ENCODE data around the gene CMTM8. TPM values are rescaled to one million over a fixed set of nuclear protein-coding genes. Genes with fewer than 3 reads are reported as not detected.

The CMTM8 gene
- total and polyA plus RNA-seq, 10 of the 15 experiments (the other 5 are each of a cell fraction or from before 2014, with no cell fraction given), result 0.11 to 0.23 TPM; not detected in 8

DNA sequence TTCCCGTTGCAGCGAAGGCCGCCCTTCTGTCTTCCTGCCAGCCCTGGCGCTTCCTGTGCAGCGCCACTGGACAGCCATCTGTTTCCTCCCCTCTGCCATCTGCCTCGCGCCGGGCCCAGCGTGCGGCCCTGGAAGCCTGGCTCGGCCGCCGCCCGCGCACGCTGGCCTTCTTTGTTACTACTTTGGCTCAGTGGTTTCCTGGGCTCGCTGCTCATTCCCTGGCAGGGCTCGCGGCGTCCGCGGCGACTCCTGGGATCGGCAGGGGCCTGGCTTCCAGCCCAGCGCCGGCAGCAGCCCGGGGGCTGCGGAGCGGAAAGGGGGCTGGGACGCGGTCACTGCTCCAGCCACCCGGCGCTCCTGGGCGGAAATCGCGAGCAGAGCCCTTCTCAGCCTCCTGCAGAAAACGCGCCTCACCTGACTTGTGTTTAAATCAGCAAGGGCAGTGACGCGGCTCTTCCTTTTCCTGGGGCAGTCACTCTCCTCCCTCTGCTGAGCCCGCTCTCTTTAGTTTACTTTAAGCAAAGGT is 163.1 kb downstream of the CMTM8 start (continued):
- 0 out of 2 replicates have a peak, but pooled peaks have one; percentile 22 for TF ChIP-seq TCF12 (IDR thresholded peaks at IDR 0.05; ENCODE audit: low read depth, low read length)
- TF ChIP-seq JUND (IDR thresholded peaks at IDR 0.05; ENCODE audit: low read depth, low read length), result no peak
- peak; percentile 41 to 72; a peak in 3 of 4 replicates for TF ChIP-seq BHLHE40 (IDR thresholded peaks at IDR 0.05; ENCODE audit: borderline replicate concordance in 1 of 2, low read depth in 2 of 2, low read length in 1 of 2)
- TF ChIP-seq ZSCAN29 (IDR thresholded peaks at IDR 0.05), result no peak
- TF ChIP-seq IKZF2 (IDR thresholded peaks at IDR 0.05), result peak; percentile 25 to 29; a peak in 1 of 4 replicates
- peak; percentile 27; the same call in 1 of the 2 replicates for TF ChIP-seq BACH1 (IDR thresholded peaks at IDR 0.05; ENCODE audit: borderline replicate concordance)
- peak; percentile 72 for TF ChIP-seq LARP7 (IDR thresholded peaks at IDR 0.05)
- no peak for TF ChIP-seq ZZZ3 (IDR thresholded peaks at IDR 0.05; ENCODE audit: control insufficient read depth, insufficient read length, low read depth)
- no peak for TF ChIP-seq BMI1 (IDR thresholded peaks at IDR 0.05; ENCODE audit: borderline replicate concordance)
- no peak for TF ChIP-seq MEF2A (IDR thresholded peaks at IDR 0.05; ENCODE audit: insufficient read depth, low read depth, low read length)
- peak; percentile 25 for TF ChIP-seq KLF5 (IDR thresholded peaks at IDR 0.05; ENCODE audit: partially characterized antibody)
- TF ChIP-seq IRF4 (IDR thresholded peaks at IDR 0.05; ENCODE audit: low read depth, low read length), result no peak
- TF ChIP-seq ZNF217 (IDR thresholded peaks at IDR 0.05), result no peak
- peak; percentile 81 for TF ChIP-seq DPF2 (IDR thresholded peaks at IDR 0.05)
- 0 out of 2 replicates have a peak, but pooled peaks have one; percentile 24 for TF ChIP-seq PAX5 (IDR thresholded peaks at IDR 0.05; ENCODE audit: borderline replicate concordance, low read depth, low read length)
- TF ChIP-seq ZNF24 (IDR thresholded peaks at IDR 0.05), result no peak
- no peak; the same call in 1 of the 2 replicates for TF ChIP-seq MXI1 (IDR thresholded peaks at IDR 0.05; ENCODE audit: low read depth, low read length)
- TF ChIP-seq, protein P1, sequence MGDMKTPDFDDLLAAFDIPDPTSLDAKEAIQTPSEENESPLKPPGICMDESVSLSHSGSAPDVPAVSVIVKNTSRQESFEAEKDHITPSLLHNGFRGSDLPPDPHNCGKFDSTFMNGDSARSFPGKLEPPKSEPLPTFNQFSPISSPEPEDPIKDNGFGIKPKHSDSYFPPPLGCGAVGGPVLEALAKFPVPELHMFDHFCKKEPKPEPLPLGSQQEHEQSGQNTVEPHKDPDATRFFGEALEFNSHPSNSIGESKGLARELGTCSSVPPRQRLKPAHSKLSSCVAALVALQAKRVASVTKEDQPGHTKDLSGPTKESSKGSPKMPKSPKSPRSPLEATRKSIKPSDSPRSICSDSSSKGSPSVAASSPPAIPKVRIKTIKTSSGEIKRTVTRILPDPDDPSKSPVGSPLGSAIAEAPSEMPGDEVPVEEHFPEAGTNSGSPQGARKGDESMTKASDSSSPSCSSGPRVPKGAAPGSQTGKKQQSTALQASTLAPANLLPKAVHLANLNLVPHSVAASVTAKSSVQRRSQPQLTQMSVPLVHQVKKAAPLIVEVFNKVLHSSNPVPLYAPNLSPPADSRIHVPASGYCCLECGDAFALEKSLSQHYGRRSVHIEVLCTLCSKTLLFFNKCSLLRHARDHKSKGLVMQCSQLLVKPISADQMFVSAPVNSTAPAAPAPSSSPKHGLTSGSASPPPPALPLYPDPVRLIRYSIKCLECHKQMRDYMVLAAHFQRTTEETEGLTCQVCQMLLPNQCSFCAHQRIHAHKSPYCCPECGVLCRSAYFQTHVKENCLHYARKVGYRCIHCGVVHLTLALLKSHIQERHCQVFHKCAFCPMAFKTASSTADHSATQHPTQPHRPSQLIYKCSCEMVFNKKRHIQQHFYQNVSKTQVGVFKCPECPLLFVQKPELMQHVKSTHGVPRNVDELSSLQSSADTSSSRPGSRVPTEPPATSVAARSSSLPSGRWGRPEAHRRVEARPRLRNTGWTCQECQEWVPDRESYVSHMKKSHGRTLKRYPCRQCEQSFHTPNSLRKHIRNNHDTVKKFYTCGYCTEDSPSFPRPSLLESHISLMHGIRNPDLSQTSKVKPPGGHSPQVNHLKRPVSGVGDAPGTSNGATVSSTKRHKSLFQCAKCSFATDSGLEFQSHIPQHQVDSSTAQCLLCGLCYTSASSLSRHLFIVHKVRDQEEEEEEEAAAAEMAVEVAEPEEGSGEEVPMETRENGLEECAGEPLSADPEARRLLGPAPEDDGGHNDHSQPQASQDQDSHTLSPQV (IDR thresholded peaks at IDR 0.05), result no peak
- TF ChIP-seq ESRRA (IDR thresholded peaks at IDR 0.05; ENCODE audit: low read length), result no peak
- TF ChIP-seq, protein P2, sequence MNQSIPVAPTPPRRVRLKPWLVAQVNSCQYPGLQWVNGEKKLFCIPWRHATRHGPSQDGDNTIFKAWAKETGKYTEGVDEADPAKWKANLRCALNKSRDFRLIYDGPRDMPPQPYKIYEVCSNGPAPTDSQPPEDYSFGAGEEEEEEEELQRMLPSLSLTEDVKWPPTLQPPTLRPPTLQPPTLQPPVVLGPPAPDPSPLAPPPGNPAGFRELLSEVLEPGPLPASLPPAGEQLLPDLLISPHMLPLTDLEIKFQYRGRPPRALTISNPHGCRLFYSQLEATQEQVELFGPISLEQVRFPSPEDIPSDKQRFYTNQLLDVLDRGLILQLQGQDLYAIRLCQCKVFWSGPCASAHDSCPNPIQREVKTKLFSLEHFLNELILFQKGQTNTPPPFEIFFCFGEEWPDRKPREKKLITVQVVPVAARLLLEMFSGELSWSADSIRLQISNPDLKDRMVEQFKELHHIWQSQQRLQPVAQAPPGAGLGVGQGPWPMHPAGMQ (IDR thresholded peaks at IDR 0.05; ENCODE audit: borderline replicate concordance), result no peak
- TF ChIP-seq CEBPB (IDR thresholded peaks at IDR 0.05; ENCODE audit: borderline replicate concordance in 1 of 2, low read depth in 2 of 2, low read length in 2 of 2), result no peak
- no peak for TF ChIP-seq RFX5 (IDR thresholded peaks at IDR 0.05; ENCODE audit: low read depth, low read length)
- no peak for TF ChIP-seq CBFB (IDR thresholded peaks at IDR 0.05; ENCODE audit: low read depth)
- no peak for TF ChIP-seq TARDBP (IDR thresholded peaks at IDR 0.05; ENCODE audit: borderline replicate concordance)
- no peak for TF ChIP-seq PAX8 (IDR thresholded peaks at IDR 0.05)
